ENCODE results near the gene SLC24A3. TPM values are rescaled to one million over a fixed set of nuclear protein-coding genes. Genes with fewer than 3 reads are reported as not detected.

The SLC24A3 gene
- total and polyA plus RNA-seq, 2 of the 13 experiments (the other 11 are each of a cell fraction or from before 2014, with no cell fraction given) = not detected

DNA sequence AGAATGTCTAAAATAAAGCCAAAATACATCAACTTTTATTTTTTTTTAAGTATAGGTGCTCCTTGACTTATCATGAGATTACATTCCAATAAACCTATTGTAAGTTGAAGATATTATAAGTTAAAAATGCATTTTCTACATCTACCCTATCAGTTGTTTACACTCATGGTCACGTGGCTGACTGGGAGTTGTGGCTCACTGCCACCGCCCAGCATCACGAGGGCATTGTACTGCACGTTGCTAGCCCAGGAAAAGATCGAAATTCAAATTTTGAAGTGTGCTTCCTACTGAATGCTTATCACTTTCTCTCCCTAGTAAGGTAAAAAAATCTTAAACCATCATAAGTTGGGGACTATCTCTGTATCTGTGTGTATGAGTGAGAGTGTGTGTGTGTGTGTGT is 419.0 kb downstream of the SLC24A3 start:
- Histone ChIP-seq H3K36me3 (replicated peaks in 1 of 2; ENCODE audit: control insufficient read depth in 1 of 2, insufficient read depth in 2 of 2, low read length in 2 of 2) (no peaks in the 10 kb centered on the region), H3K4me1 (ENCODE audit: insufficient read depth, low read length) (peaks cover 15% of the 10 kb centered on the region), H3K79me2 (ENCODE audit: insufficient read depth, low read length) (no peaks in the 10 kb centered on the region), H3K9me3 (ENCODE audit: low read length) (0 out of 2 replicates have a peak, but pooled peaks cover 8% of the 10 kb centered on the region), H3K27ac (ENCODE audit: extremely low read length, insufficient read depth, low read length) (no peak overlapping the region), H3K27me3 (ENCODE audit: control insufficient read depth in 1 of 2, insufficient read depth in 2 of 2, low read length in 2 of 2) (peaks cover 0 to 5% of the 10 kb centered on the region in 2 experiments; a peak in 1 of 5 replicates), H3K9ac (ENCODE audit: insufficient read depth, low read depth, low read length) (no peak overlapping the region), H2AFZ (ENCODE audit: low read length) (no peak overlapping the region), H4K20me1 (ENCODE audit: insufficient read depth, low read length) (no peaks in the 10 kb centered on the region), H3K4me3 (replicated peaks in 1 of 3; ENCODE audit: insufficient read depth in 1 of 3, low read depth in 2 of 3, low read length in 3 of 3) (no peak overlapping the region), H3K4me2 (ENCODE audit: low read depth, low read length) (peak overlapping the region; percentile 19; the same call in 1 of the 2 replicates)
- WGBS (ENCODE audit: low lambda C conversion rate) = 4% methylated on average over 5 of the region's 5 CpGs
- no peak for TF ChIP-seq ZNF292 (CRISPR knock-in tag; IDR thresholded peaks at IDR 0.05; ENCODE audit: borderline replicate concordance, low read depth)
- TF ChIP-seq BHLHE40 (IDR thresholded peaks at IDR 0.05; ENCODE audit: low read length) = 0 out of 2 replicates have a peak, but pooled peaks have one; percentile 17
- TF ChIP-seq HDAC2 (CRISPR knock-in tag; IDR thresholded peaks at IDR 0.05) = no peak
- no peak for TF ChIP-seq REL (CRISPR knock-in tag; conservative IDR thresholded peaks at IDR 0.05)
- TF ChIP-seq, protein P1, sequence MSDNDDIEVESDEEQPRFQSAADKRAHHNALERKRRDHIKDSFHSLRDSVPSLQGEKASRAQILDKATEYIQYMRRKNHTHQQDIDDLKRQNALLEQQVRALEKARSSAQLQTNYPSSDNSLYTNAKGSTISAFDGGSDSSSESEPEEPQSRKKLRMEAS (IDR thresholded peaks at IDR 0.05) = peak; percentile 64
- TF ChIP-seq EEA1 (CRISPR knock-in tag; IDR thresholded peaks at IDR 0.05; ENCODE audit: borderline replicate concordance) = no peak
- peak; percentile 77 for TF ChIP-seq FOXA3 (CRISPR knock-in tag; IDR thresholded peaks at IDR 0.05)
- TF ChIP-seq USF2 (IDR thresholded peaks at IDR 0.05; ENCODE audit: low read depth, low read length) = peak; percentile 77
- TF ChIP-seq USF2 (CRISPR knock-in tag; IDR thresholded peaks at IDR 0.05; ENCODE audit: borderline replicate concordance) = peak; percentile 80; the same call in 1 of the 2 replicates
- no peak for TF ChIP-seq SAP130 (CRISPR knock-in tag; IDR thresholded peaks at IDR 0.05; ENCODE audit: low read depth)
- TF ChIP-seq FOXK1 (CRISPR knock-in tag; IDR thresholded peaks at IDR 0.05; ENCODE audit: borderline replicate concordance, low read depth) = peak; percentile 52; the same call in 1 of the 2 replicates
- TF ChIP-seq DNMT3B (CRISPR knock-in tag; conservative IDR thresholded peaks at IDR 0.05) = no peak
- TF ChIP-seq RBAK (CRISPR knock-in tag; IDR thresholded peaks at IDR 0.05) = no peak
- no peak for TF ChIP-seq FOXA1 (IDR thresholded peaks at IDR 0.05)
- peak; percentile 84 for TF ChIP-seq FOXA1 (CRISPR knock-in tag; IDR thresholded peaks at IDR 0.05)
- TF ChIP-seq SOX13 (IDR thresholded peaks at IDR 0.05) = peak; percentile 18; the same call in 1 of the 2 replicates
- TF ChIP-seq SOX13 (CRISPR knock-in tag; conservative IDR thresholded peaks at IDR 0.05 in 1 of 2, IDR thresholded peaks at IDR 0.05 in 1 of 2) = no peak
- no peak for TF ChIP-seq ZNF431 (CRISPR knock-in tag; IDR thresholded peaks at IDR 0.05; ENCODE audit: borderline replicate concordance, low read depth)
- no peak for TF ChIP-seq MBNL3 (CRISPR knock-in tag; conservative IDR thresholded peaks at IDR 0.05)
- TF ChIP-seq THAP8 (CRISPR knock-in tag; IDR thresholded peaks at IDR 0.05; ENCODE audit: borderline replicate concordance) = no peak
- peak; percentile 70 for TF ChIP-seq TFE3 (CRISPR knock-in tag; IDR thresholded peaks at IDR 0.05)
- FAIRE-seq = no peak
- ChIA-PET CTCF (ENCODE audit: low intra/inter-chr PET ratio, low total read pairs) (no interaction called here), POLR2A (no interaction called here)
- in situ Hi-C loops (cut with HindIII; ENCODE audit: extremely low pct_ligation_motif_present, low pct_unique_long_range_greater_than_20kb) = no loop called here
- no peak; the same call in 2 of the 3 replicates for ATAC-seq
- intact Hi-C loops (cut with micrococcal nuclease; ENCODE audit: unreplicated experiment) = no loop called here
- no peak for DNase-seq (ENCODE audit: low spot score)
- no TSS peak for BruUV-seq (replicated peaks)
